HG03025 (cell line): ENCODE data around the gene LINC00632.

Source experiments
- ATAC-seq: cut with Tn5 transposase; IDR thresholded peaks from one replicate; pipeline ENCODE4 v1.9.1; 2021; ENCODE audit warnings: mild to moderate bottlenecking, moderate library complexity; ENCODE audit not compliant: unreplicated experiment, low FRiP score

Gene LINC00632

DNA sequence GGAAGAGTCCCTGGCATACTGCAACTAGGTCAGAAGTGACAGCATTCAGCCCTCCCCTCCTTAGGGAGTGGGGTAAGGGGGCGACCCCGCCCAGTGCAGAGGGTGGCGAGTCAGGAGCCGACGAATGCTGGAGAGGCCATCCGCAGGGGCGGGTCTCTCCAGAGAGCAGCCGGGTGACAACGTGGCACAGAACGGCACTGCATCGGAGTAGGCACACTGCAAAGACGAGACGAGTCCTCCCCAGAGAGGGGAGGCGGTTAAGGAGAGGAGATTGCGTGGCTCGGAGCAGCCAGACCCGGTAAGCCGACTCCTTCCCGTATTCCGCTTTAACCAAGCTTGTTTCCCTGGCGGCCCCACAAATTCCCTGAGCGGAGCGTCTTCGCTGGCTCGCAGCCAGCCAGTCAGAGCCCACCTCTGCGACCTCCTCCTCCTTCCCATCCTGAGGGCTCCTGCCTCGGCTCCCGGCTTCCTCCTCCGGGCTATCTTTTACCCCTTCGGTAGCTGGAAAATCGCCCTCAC is 54.9 kb downstream of the LINC00632 start:
- no peak for ATAC-seq

DNA sequence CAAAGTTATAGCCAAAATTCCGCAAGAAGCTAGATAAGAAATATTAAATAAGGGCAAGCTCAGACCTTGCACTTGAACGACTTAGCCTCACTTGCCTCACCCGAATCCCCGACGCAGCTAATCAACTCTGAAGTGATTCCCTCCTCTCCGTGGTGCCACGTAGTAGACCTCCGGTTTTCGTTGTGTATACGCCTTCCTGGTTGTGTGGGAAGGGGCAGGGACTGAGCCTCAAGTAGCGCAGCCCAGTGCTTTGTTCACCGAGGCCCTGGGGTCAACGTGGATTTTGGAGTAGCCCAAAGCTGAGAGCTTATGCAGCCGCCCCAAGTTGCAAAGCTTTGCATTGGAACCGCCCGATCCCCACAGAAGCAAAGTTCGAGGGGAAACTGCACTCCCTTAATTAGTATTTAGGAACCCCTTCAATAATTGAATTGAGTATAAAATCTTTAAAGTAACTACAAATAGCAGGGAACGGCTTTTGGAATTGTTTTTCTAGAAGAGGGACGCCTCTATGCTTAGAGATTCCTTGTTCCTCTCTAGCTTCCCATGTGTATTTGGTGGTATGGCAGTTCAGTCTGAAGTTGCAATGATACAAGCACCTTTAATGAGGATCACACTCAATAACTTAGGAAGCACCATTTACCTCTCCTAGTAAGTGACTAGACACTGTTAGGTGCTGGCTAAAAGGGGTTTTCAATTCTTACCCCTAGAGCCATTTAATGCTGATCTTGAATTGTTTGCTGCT is 55.7 kb downstream of the LINC00632 start:
- no peak for ATAC-seq

DNA sequence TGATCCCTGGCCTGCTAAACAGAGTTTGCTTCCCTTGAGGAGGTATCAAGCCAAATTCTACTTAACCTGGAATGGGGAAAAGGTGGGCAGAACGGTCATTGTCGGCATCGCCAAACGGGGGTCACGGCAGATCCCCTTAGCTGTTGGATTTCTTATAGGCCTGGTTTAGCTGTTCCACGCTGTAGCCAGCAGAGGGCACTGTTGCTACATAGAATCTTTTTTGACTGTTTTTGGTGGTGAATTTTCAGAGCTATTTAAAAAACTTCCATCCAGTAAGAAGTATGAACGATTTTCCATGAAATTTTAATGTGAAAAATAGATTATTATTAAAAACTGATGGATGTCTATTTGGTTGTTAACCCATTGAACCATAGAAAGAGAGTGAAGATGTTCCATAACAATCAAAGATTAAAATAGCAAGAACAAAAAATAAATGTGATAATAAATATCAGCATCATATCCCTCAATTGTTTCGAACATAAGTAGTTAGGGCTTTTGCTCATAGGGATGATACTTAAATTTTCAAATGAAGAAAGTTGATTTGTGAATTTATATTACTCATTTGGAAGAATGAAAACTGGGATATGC is 56.6 kb downstream of the LINC00632 start:
- no peak for ATAC-seq

DNA sequence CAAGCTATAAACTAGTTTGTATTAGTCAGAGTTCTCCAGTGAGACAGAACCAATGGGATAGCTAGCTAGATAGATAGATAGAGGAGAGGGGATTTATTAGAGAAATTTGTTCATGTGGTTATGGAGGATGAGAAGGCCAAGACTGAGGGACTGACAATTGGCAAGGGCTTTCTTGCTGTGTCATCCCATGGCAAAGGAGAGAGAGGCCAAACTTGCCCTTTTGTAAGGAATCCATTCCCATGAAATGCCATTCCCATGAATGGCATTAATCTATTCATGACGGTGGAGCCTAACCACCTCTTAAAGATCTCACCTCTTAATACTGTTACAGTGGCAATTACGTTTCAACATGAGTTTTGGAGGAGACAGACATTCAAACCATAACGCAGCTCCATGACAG is 58.1 kb downstream of the LINC00632 start:
- no peak for ATAC-seq

DNA sequence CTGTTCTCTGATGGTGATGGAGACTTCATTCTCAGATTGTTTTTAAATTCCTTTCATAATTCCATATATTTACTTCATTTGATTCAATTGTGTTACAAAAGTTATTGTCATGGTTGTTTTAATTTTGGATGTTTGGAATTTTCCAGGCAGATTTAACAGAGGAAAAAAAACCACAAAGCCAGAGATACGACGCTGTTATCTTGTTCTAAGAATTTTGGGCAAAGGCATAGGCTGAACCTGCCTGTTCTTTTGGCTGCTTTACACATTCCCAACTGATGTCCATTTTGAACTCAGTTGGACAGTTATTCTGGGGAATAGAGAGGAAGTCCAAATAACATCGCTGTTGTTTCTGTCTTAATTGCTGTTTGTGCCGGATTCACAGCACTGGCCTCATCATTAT is 65.7 kb downstream of the LINC00632 start:
- no peak for ATAC-seq

DNA sequence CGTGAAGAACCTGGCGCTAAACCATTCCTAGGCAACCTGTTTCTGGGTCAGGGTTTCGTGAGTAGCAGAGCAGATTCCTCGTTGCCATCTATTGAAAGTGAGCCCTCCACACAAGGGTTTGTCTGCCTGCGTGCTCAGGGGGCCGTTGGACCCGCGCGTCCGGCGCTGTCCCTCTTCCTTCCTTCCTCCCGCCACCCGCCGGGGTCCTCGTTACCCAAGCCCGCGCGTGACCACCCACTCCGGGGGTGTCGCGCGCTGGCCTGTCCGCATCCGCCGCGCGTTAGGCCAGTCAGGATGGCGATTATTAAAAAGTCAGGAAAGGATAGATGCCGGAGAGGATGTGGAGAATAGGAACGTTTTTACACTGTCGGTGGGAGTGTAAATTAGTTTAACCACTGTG is 66.8 kb downstream of the LINC00632 start:
- ATAC-seq: no peak

DNA sequence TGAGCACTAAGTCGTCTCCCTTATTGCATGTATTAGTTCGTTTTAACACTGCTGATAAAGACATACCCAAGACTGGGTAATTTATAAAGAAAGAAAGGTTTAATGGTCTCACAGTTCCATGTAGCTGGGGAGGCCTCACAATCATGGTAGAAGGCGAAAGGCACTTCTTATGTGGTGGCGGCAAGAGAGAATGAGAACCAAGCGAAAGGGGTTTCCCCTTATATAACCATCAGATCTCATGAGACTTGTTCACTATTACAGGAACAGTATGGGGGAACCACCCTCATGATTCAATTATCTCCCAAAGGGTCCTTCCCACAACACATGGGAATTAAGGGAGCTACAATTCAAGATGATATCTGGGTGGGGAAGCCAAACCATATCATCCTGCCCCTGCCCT is 85.1 kb downstream of the LINC00632 start:
- ATAC-seq: no peak

DNA sequence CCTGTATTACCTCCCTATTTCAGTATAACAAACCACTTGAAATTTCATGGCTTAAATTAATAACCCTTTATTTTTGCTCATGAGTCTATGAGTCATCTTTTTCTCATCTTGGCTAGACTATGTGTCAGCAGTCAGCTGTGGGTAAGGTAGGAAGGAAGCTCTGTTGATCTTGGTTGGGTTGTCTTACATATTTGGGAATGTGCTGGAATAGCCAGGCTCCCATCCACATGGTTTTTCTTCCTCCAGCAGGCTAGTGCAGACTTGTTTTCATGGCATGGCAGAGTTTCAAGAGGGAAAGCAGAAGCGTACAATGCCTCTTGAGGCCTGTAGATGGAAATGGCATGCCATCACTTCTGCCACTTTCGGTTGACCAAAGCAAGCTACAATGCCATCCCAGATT is 89.7 kb downstream of the LINC00632 start:
- no peak for ATAC-seq

DNA sequence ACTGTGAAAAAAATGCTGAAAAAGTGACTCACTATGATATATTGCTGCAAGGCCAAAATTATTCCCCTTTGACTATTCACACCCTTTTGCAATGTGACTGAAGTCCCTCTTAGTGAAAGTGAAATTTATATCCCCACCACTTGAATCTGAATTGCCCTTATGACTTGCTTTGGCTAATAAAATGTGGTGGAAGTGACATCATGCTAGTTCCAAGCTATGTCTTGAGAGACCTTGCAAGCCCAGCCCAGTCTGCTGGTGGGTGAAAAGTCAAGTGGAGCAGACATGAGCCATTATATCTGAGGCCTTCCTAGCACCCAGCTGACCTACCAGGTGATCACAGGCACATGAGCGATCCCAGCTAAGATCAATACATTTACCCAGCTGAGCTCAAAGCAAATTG is 94.7 kb downstream of the LINC00632 start:
- ATAC-seq: no peak

DNA sequence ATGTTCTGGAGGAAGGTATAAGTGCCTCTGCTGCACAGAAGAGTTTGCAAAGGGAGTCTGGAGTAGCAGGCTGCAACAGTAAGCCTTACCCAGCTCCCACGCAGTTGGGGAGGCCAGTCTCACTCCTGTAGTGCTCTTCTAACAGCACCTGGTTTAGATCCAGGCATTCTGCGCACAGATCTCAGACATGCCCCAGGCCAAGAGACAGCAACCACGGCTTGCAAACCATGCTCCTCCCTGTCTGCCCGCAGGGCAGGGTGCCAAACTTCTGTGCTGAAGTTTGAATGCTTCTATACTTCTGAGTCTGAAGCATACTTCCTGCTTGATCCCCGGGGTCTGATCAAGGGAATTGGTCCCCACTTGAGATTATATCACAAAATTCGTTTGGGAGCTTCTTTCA is 106.3 kb downstream of the LINC00632 start:
- no peak for ATAC-seq

DNA sequence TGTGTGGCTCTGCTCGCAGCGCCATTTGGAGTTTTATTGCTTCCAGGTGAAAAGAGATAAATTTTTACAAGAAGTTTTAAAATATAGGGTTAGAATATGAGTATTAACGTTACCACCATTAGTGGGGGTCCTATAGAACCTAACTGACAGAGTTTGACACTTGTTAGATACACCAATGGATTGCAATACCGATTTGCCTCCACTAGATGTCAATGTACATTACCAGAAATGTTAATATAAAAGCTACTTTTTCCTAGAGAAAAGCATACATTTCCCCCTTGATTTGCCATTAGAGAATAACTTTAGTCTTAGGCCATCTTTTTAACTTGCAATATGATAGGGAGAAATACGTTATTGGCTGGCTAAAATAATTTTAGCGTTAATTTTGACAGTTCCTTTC is 108.4 kb downstream of the LINC00632 start:
- no peak for ATAC-seq

DNA sequence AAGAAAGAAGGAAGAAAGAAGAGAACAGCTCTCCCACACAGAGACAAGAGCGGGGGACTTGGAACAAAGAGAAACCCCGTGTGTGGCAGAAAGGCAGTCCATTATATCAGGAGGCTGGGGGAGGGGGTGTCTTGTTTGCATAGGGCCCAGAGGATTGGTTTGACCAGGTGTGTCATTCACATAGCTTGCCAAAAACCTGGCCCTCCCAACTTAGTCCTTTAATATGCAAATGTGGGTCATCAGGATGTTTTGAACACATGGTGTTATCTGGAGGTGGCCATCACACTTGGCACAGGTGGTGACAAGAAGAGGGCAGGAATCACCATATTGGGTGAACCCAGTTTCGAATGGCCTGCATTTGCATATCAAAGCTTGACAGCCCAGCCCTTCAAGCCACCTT is 111.7 kb downstream of the LINC00632 start:
- no peak for ATAC-seq

DNA sequence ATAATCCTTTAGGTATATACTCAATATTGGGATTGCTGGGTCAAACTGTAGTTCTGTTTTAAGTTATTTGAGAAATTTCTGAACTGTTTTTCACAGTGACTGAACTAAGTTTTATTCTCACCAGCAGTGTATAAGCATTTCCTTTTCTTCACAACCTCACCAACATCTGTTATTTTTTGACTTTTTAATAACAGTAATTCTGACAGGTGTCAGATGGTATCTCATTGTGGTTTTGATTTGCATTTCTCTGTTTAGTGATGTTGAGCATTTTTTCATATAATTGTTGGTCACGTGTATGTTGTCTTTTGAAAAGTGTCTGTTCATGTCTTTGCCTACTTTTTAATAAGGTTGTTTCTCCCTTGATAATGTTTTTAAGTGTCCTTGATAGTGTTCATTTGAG is 112.6 kb downstream of the LINC00632 start:
- no peak for ATAC-seq

DNA sequence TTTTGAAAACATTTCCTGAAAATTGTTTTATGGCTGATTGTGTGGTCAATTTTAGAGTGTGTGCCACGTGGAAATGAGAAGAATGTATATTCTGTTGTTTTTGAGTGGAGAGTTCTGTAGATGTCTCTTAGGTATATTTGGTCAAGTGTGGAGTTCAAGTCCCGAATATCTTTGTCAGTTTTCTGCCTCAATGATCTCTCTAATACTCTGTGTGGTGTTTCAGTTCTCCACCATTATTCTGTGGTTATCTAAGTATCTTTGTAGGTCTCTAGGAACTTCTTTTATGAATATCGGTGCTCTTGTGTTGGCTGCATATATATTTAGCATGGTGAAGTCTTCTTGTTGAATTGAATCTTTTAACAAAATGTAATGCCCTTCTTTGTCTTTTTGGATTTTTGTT is 113.3 kb downstream of the LINC00632 start:
- ATAC-seq: no peak

DNA sequence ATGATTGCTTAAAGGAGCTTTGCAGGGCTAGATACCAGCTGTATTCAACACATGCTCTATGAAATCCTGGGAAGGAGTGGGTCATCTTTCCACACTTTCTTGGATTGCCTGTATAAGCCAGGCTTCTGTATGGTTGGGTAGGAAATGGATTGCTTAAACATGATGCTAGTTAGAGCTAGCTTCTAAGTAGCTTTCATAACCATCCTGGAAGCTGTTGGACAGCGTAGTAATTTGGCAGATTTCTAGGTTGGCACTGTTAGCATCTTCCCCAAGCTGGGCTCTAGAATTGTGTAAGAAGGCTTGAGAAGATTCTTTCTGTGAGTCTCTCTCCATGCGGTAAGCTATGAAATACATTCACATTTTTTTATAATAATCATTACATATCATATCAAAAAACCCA is 127.3 kb downstream of the LINC00632 start:
- ATAC-seq: no peak
